ENCODE measurements around the gene PTGFRN.
"Not testable (repeated sequence)": the region's sequence is repeated elsewhere in the genome, so short reads cannot be mapped to it uniquely, and the experiment has no call there.

The PTGFRN gene

GRCh38 chr1:116929961-116930592 lies 20.4 kb downstream of the PTGFRN start:
- Histone ChIP-seq H3K36me3 (ENCODE audit: insufficient read depth, insufficient read length, low read length) (peaks cover 26% of the 10 kb centered on the region), H3K27me3 (ENCODE audit: insufficient read depth, insufficient read length) (no peaks in the 10 kb centered on the region), H3K9me3 (ENCODE audit: insufficient read depth, low read length) (no peaks in the 10 kb centered on the region), H3K4me3 (ENCODE audit: insufficient read length, low read depth) (no peak overlapping the region), H3K9ac (ENCODE audit: insufficient read length, low read depth) (no peak overlapping the region), H3K4me1 (ENCODE audit: insufficient read depth, insufficient read length) (peaks cover 4% of the 10 kb centered on the region)
- no peak for DNase-seq (ENCODE audit: low read depth, low spot score)
- TF ChIP-seq ZNF274 (IDR thresholded peaks at IDR 0.05; ENCODE audit: low read depth, low read length) (no peak), YY1 (IDR thresholded peaks at IDR 0.05; ENCODE audit: insufficient read depth, insufficient read length) (no peak), SUZ12 (IDR thresholded peaks at IDR 0.05; ENCODE audit: extremely low read depth, insufficient read depth, insufficient read length) (no peak)

- no peak overlapping the region for H3K4me3 ChIP-seq (ENCODE audit: insufficient read length, low read depth)
- H3K9ac ChIP-seq (ENCODE audit: insufficient read length, low read depth): no peak overlapping the region
- peaks cover 27% of the 10 kb centered on the region for H3K36me3 ChIP-seq (ENCODE audit: insufficient read depth, insufficient read length, low read length)
- TF ChIP-seq ZNF274 (IDR thresholded peaks at IDR 0.05; ENCODE audit: low read depth, low read length) (no peak), SUZ12 (IDR thresholded peaks at IDR 0.05; ENCODE audit: extremely low read depth, insufficient read depth, insufficient read length) (no peak), YY1 (IDR thresholded peaks at IDR 0.05; ENCODE audit: insufficient read depth, insufficient read length) (no peak)
- H3K4me1 ChIP-seq (ENCODE audit: insufficient read depth, insufficient read length): peaks cover 4% of the 10 kb centered on the region
- no peak for DNase-seq (ENCODE audit: low read depth, low spot score)
- H3K27me3 ChIP-seq (ENCODE audit: insufficient read depth, insufficient read length): no peaks in the 10 kb centered on the region
- no peaks in the 10 kb centered on the region for H3K9me3 ChIP-seq (ENCODE audit: insufficient read depth, low read length)
These were observed 21.6 kb downstream of the PTGFRN start for GRCh38 chr1:116931016-116931918.

- DNase-seq (ENCODE audit: low read depth, low spot score): no peak
- Histone ChIP-seq H3K27me3 (ENCODE audit: insufficient read depth, insufficient read length) (no peaks in the 10 kb centered on the region), H3K9me3 (ENCODE audit: insufficient read depth, low read length) (no peaks in the 10 kb centered on the region), H3K36me3 (ENCODE audit: insufficient read depth, insufficient read length, low read length) (peaks cover 17% of the 10 kb centered on the region), H3K4me1 (ENCODE audit: insufficient read depth, insufficient read length) (peaks cover 3% of the 10 kb centered on the region), H3K4me3 (ENCODE audit: insufficient read length, low read depth) (no peak overlapping the region), H3K9ac (ENCODE audit: insufficient read length, low read depth) (no peak overlapping the region)
- TF ChIP-seq ZNF274 (IDR thresholded peaks at IDR 0.05; ENCODE audit: low read depth, low read length) (no peak), YY1 (IDR thresholded peaks at IDR 0.05; ENCODE audit: insufficient read depth, insufficient read length) (no peak), SUZ12 (IDR thresholded peaks at IDR 0.05; ENCODE audit: extremely low read depth, insufficient read depth, insufficient read length) (no peak)
These were observed 24.1 kb downstream of the PTGFRN start for GRCh38 chr1:116933606-116934515.

- Histone ChIP-seq H3K9ac (ENCODE audit: insufficient read length, low read depth) (no peak overlapping the region), H3K27me3 (ENCODE audit: insufficient read depth, insufficient read length) (no peaks in the 10 kb centered on the region), H3K36me3 (ENCODE audit: insufficient read depth, insufficient read length, low read length) (peaks cover 9% of the 10 kb centered on the region), H3K9me3 (ENCODE audit: insufficient read depth, low read length) (no peaks in the 10 kb centered on the region), H3K4me3 (ENCODE audit: insufficient read length, low read depth) (no peak overlapping the region), H3K4me1 (ENCODE audit: insufficient read depth, insufficient read length) (no peaks in the 10 kb centered on the region)
- no peak for TF ChIP-seq YY1 (IDR thresholded peaks at IDR 0.05; ENCODE audit: insufficient read depth, insufficient read length)
- no peak for TF ChIP-seq SUZ12 (IDR thresholded peaks at IDR 0.05; ENCODE audit: extremely low read depth, insufficient read depth, insufficient read length)
- no peak for TF ChIP-seq ZNF274 (IDR thresholded peaks at IDR 0.05; ENCODE audit: low read depth, low read length)
- no peak for DNase-seq (ENCODE audit: low read depth, low spot score)
These were observed 25.0 kb downstream of the PTGFRN start for GRCh38 chr1:116934586-116935207.

GRCh38 chr1:116938216-116938615 lies 28.5 kb downstream of the PTGFRN start:
- Histone ChIP-seq H3K4me3 (ENCODE audit: insufficient read length, low read depth) (no peak overlapping the region), H3K9ac (ENCODE audit: insufficient read length, low read depth) (no peak overlapping the region), H3K9me3 (ENCODE audit: insufficient read depth, low read length) (no peaks in the 10 kb centered on the region), H3K27me3 (ENCODE audit: insufficient read depth, insufficient read length) (no peaks in the 10 kb centered on the region), H3K4me1 (ENCODE audit: insufficient read depth, insufficient read length) (peaks cover 3% of the 10 kb centered on the region), H3K36me3 (ENCODE audit: insufficient read depth, insufficient read length, low read length) (peaks cover 19% of the 10 kb centered on the region)
- TF ChIP-seq SUZ12 (IDR thresholded peaks at IDR 0.05; ENCODE audit: extremely low read depth, insufficient read depth, insufficient read length): no peak
- no peak for TF ChIP-seq YY1 (IDR thresholded peaks at IDR 0.05; ENCODE audit: insufficient read depth, insufficient read length)
- TF ChIP-seq ZNF274 (IDR thresholded peaks at IDR 0.05; ENCODE audit: low read depth, low read length): no peak
- no peak for DNase-seq (ENCODE audit: low read depth, low spot score)

- peaks cover 32% of the 10 kb centered on the region for H3K36me3 ChIP-seq (ENCODE audit: insufficient read depth, insufficient read length, low read length)
- H3K9me3 ChIP-seq (ENCODE audit: insufficient read depth, low read length); H3K27me3 ChIP-seq (ENCODE audit: insufficient read depth, insufficient read length); H3K4me3 ChIP-seq (ENCODE audit: insufficient read length, low read depth); DNase-seq (ENCODE audit: low read depth, low spot score); H3K9ac ChIP-seq (ENCODE audit: insufficient read length, low read depth); H3K4me1 ChIP-seq (ENCODE audit: insufficient read depth, insufficient read length): not testable (repeated sequence)
These were observed 30.2 kb downstream of the PTGFRN start for GRCh38 chr1:116939780-116940543.
